Duodenal mucosa (tissue), 2 donors: Measurements from ENCODE around the gene CDT1.

Experiments
- H3K27ac ChIP-seq: one replicate; pipeline ENCODE4 v1.7.0; 2013; ENCODE audit warnings: low read depth, low read length
- H3K27me3 ChIP-seq, 2 donors: one replicate each; pipeline ENCODE4 v1.7.0; 2013; ENCODE audit warnings: low read length in 2 of 2, control low read depth in 1 of 2; ENCODE audit not compliant: insufficient read depth in 2 of 2, control insufficient read depth in 1 of 2
- H3K36me3 ChIP-seq, 2 donors: one replicate each; pipeline ENCODE4 v1.7.0; 2013; ENCODE audit warnings: low read length in 2 of 2, control low read depth in 1 of 2; ENCODE audit not compliant: insufficient read depth in 2 of 2, control insufficient read depth in 1 of 2
- H3K4me1 ChIP-seq, 2 donors: one replicate each; pipeline ENCODE4 v1.7.0; 2013; ENCODE audit warnings: low read length in 2 of 2, control low read depth in 1 of 2; ENCODE audit not compliant: insufficient read depth in 2 of 2, control insufficient read depth in 1 of 2
- H3K4me3 ChIP-seq, 2 donors: one replicate each; pipeline ENCODE4 v1.7.0; 2013; ENCODE audit warnings: low read length in 2 of 2, low read depth in 1 of 2
- H3K9ac ChIP-seq, 2 donors: one replicate each; pipeline ENCODE4 v1.7.0; 2013; ENCODE audit warnings: low read length in 2 of 2, low read depth in 1 of 2
- H3K9me3 ChIP-seq, 2 donors: one replicate each; pipeline ENCODE4 v1.7.0; 2013; ENCODE audit warnings: low read length in 2 of 2, control low read depth in 1 of 2; ENCODE audit not compliant: control insufficient read depth in 1 of 2

Gene CDT1

GRCh38 chr16:88856122-88856827 is 52.7 kb downstream of the CDT1 start:
- Histone ChIP-seq H3K27me3 (no peaks in the 10 kb centered on the region), H3K27ac (no peak overlapping the region), H3K36me3 (peaks cover 10 to 26% of the 10 kb centered on the region in 2 donors), H3K9me3 (no peaks in the 10 kb centered on the region), H3K4me1 (peaks cover 15 to 33% of the 10 kb centered on the region in 2 donors), H3K9ac (peak overlapping the region; percentile 39 to 43), H3K4me3 (peak overlapping the region; percentile 69 to 88)

- H3K27ac ChIP-seq, result no peak within 1 kb of the TSS
- no peaks in the 10 kb centered on the region for H3K27me3 ChIP-seq
- H3K9ac ChIP-seq, result peak within 1 kb of the TSS; percentile 81 to 92
- peak within 1 kb of the TSS; percentile 88 to 99 for H3K4me3 ChIP-seq
- peaks cover 10 to 31% of the 10 kb centered on the region in 2 donors for H3K36me3 ChIP-seq
- H3K4me1 ChIP-seq, result peaks cover 15 to 33% of the 10 kb centered on the region in 2 donors
- H3K9me3 ChIP-seq, result no peaks in the 10 kb centered on the region
Observed at GRCh38 chr16:88856828-88857727, 53.5 kb downstream of the CDT1 start, which contains the start of the genes GALNS and TRAPPC2L. GALNS (minus strand) TSS chr16:88856947; CDS start chr16:88856877, 70 bp downstream. TRAPPC2L (plus strand) TSS chr16:88857127; CDS start chr16:88857151, 24 bp downstream.

- Histone ChIP-seq H3K27ac (no peak overlapping the region), H3K36me3 (peaks cover 13 to 38% of the 10 kb centered on the region in 2 donors), H3K9ac (peak overlapping the region; percentile 81 to 92)
Observed at GRCh38 chr16:88857728-88858339, 54.2 kb downstream of the CDT1 start.

More at GRCh38 chr16:88857728-88858339, 54.2 kb downstream of the CDT1 start:
- H3K4me1 ChIP-seq, result peaks cover 15 to 33% of the 10 kb centered on the region in 2 donors
- H3K4me3 ChIP-seq, result peak overlapping the region; percentile 88 to 99
- no peaks in the 10 kb centered on the region for H3K27me3 ChIP-seq
- H3K9me3 ChIP-seq, result no peaks in the 10 kb centered on the region
